ENCODE measurements around the gene AQP1. TPM values are rescaled to one million over a fixed set of nuclear protein-coding genes. Genes with fewer than 3 reads are reported as not detected.

Gene AQP1
- total and polyA plus RNA-seq, 2 of the 8 experiments (the other 6 are each of a cell fraction or from before 2014, with no cell fraction given), result 0.18 to 0.19 TPM

DNA sequence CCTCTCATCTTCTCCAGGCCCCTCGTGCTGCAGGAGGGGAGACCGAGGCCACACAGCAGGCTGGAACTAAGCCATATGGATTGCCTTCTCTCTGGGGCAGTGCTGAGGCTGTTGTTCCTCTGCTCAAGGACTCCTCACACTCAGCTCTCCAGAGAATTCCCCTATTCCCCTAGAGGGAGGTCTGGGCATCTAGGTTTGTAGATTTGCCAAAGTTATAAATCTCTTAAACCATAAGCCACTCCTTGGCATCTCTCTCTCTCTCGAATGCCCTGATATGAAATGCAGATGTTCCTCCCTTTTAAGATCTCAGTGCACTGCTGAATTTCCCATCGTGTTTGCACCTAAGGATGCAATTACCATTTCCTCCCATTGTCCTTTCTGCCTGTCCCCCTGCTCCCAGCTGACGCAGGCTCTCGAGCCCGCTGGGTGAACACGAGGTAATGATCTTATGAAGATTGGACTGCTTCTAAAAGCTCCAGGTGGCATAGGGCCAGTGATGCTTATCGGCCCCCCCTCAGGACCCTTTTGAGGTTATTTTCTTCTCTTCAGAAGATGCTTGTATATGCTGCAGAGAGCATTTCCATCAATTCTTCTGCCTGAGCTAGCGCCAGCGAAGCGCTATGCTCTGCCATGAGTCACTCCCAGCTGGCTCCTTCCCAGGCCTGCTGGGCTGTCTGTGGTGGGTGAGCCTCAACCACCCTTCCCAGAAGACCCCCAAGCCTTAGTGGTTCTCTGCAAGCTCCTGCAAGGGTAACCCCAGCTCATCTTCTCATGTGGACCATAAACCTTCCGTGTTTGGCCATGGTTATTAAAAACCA, 41.6 kb upstream of the AQP1 start:
- Histone ChIP-seq H3K14ac (ENCODE audit: insufficient read length) (no peak overlapping the region), H3K79me1 (ENCODE audit: low read depth, low read length) (no peaks in the 10 kb centered on the region), H2BK20ac (ENCODE audit: low read length) (no peak overlapping the region), H3K23me2 (ENCODE audit: low read depth, low read length) (no peaks in the 10 kb centered on the region), H3K56ac (replicated peaks; ENCODE audit: insufficient read length, low read depth, low read length) (no peak overlapping the region), H3K4me2 (ENCODE audit: insufficient read depth in 1 of 2, low read depth in 2 of 2, low read length in 2 of 2) (no peak overlapping the region), H2AK5ac (ENCODE audit: low read depth, low read length) (no peak overlapping the region), H4K5ac (ENCODE audit: insufficient read length, low read depth, low read length) (no peak overlapping the region), H2BK15ac (ENCODE audit: low read length) (no peak overlapping the region), H3K27ac (ENCODE audit: low read depth, low read length) (no peak overlapping the region), H3K4ac (replicated peaks; ENCODE audit: insufficient read length, low read depth, low read length) (no peak overlapping the region), H3K18ac (ENCODE audit: extremely low read depth, low read length) (no peak overlapping the region), H4K8ac (ENCODE audit: extremely low read depth, insufficient read depth, low read length) (peak overlapping the region; percentile 72; the same call in 1 of the 2 replicates), H3K36me3 (ENCODE audit: control insufficient read depth in 2 of 4, insufficient read depth in 4 of 4, low read length in 3 of 4) (no peaks in the 10 kb centered on the region), H3K9me3 (ENCODE audit: insufficient read depth in 2 of 2, low read depth in 1 of 2, low read length in 1 of 2) (no peaks in the 10 kb centered on the region), H2BK120ac (replicated peaks; ENCODE audit: low read depth, low read length) (no peak overlapping the region), H3K23ac (ENCODE audit: insufficient read length) (no peak overlapping the region), H3K9ac (replicated peaks in 1 of 4; ENCODE audit: extremely low read depth in 1 of 4, low read depth in 3 of 4, low read length in 3 of 4) (no peak overlapping the region), H3K4me1 (replicated peaks in 1 of 4; ENCODE audit: control insufficient read depth in 3 of 4, insufficient read depth in 4 of 4, low read length in 3 of 4) (no peaks in the 10 kb centered on the region), H4K91ac (replicated peaks; ENCODE audit: insufficient read length, low read length) (no peak overlapping the region), H2BK12ac (ENCODE audit: low read depth, low read length) (no peak overlapping the region), H2BK5ac (ENCODE audit: low read depth, low read length) (no peak overlapping the region), H2AFZ (ENCODE audit: low read length) (no peak overlapping the region), H4K20me1 (replicated peaks in 1 of 2; ENCODE audit: control insufficient read depth in 1 of 2, insufficient read depth in 2 of 2, low read length in 2 of 2) (no peaks in the 10 kb centered on the region), H3K27me3 (replicated peaks in 1 of 4; ENCODE audit: control insufficient read depth in 3 of 4, extremely low read depth in 1 of 4, insufficient read depth in 3 of 4, low read length in 3 of 4) (no peaks in the 10 kb centered on the region), H3K79me2 (ENCODE audit: control insufficient read depth in 1 of 2, insufficient read depth in 2 of 2, low read length in 2 of 2) (no peaks in the 10 kb centered on the region), H3K4me3 (ENCODE audit: extremely low read depth in 1 of 4, insufficient read depth in 2 of 4, low read depth in 3 of 4, low read length in 4 of 4) (no peak overlapping the region)
- DNase-seq (ENCODE audit: low read depth in 1 of 2, low spot score in 2 of 2), result no peak
- WGBS, 2 experiments (ENCODE audit: extremely low coverage in 1 of 2, insufficient coverage in 1 of 2, insufficient read length in 1 of 2, insufficient replicate concordance in 2 of 2, low coverage in 1 of 2, low lambda C conversion rate in 2 of 2, missing lambda C conversion rate in 1 of 2), result 93% methylated on average over 13 of the region's 13 CpGs; no CpG with 5 or more reads in 1 of the 2 experiments
- ChIA-PET POLR2A (ENCODE audit: partially characterized antibody) (interaction anchor here (1.1 kb wide), 1 partner anchor 8 kb away, joined by 3 read pairs; no protein-coding TSS in a partner anchor), CTCF (ENCODE audit: partially characterized antibody) (interaction anchor here (0.7 to 1.7 kb wide), 4 partner anchors 9 to 32 kb away, joined by 3 to 5 read pairs (median 4); no protein-coding TSS in a partner anchor)
- TF ChIP-seq YY1 (IDR thresholded peaks at IDR 0.05; ENCODE audit: low read depth, low read length) (no peak), CBX5 (IDR thresholded peaks at IDR 0.05; ENCODE audit: low read depth, low read length) (no peak), EP300 (IDR thresholded peaks at IDR 0.05; ENCODE audit: borderline replicate concordance in 1 of 2, low read depth in 2 of 2, low read length in 2 of 2) (no peak), CREB1 (IDR thresholded peaks at IDR 0.05) (no peak), TEAD4 (IDR thresholded peaks at IDR 0.05; ENCODE audit: low read depth, low read length) (no peak), JUND (IDR thresholded peaks at IDR 0.05; ENCODE audit: low read length) (no peak)
- no peak for FAIRE-seq
